ENCODE data around the gene USP2. TPM values are rescaled to one million over a fixed set of nuclear protein-coding genes. Genes with fewer than 3 reads are reported as not detected.

The USP2 gene
- total RNA-seq, 1 donor from 2014 or later = 13.2 TPM

- no peak overlapping the region for H3K4me3 Mint-ChIP-seq
- DNase-seq (ENCODE audit: low spot score in 2 of 2, unreplicated experiment in 2 of 2) = no peak
- peak overlapping the region; percentile 27 for H3K27ac Mint-ChIP-seq
- H3K27me3 Mint-ChIP-seq (ENCODE audit: low read depth) = no peaks in the 10 kb centered on the region
- H3K36me3 Mint-ChIP-seq = no peaks in the 10 kb centered on the region
- peaks cover 77% of the 10 kb centered on the region for H3K4me1 Mint-ChIP-seq
- TF ChIP-seq, protein P1, sequence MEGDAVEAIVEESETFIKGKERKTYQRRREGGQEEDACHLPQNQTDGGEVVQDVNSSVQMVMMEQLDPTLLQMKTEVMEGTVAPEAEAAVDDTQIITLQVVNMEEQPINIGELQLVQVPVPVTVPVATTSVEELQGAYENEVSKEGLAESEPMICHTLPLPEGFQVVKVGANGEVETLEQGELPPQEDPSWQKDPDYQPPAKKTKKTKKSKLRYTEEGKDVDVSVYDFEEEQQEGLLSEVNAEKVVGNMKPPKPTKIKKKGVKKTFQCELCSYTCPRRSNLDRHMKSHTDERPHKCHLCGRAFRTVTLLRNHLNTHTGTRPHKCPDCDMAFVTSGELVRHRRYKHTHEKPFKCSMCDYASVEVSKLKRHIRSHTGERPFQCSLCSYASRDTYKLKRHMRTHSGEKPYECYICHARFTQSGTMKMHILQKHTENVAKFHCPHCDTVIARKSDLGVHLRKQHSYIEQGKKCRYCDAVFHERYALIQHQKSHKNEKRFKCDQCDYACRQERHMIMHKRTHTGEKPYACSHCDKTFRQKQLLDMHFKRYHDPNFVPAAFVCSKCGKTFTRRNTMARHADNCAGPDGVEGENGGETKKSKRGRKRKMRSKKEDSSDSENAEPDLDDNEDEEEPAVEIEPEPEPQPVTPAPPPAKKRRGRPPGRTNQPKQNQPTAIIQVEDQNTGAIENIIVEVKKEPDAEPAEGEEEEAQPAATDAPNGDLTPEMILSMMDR (IDR thresholded peaks at IDR 0.05; ENCODE audit: unreplicated experiment) = no peak
- H3K9me3 Mint-ChIP-seq = no peaks in the 10 kb centered on the region
Measured at GRCh38 chr11:119370486-119371046, 10.9 kb downstream of the USP2 start.

GRCh38 chr11:119369132-119369925 is 12.2 kb downstream of the USP2 start:
- no peaks in the 10 kb centered on the region for H3K9me3 Mint-ChIP-seq
- H3K36me3 Mint-ChIP-seq = no peaks in the 10 kb centered on the region
- no peak overlapping the region for H3K4me3 Mint-ChIP-seq
- peak overlapping the region; percentile 79 for H3K27ac Mint-ChIP-seq
- no peaks in the 10 kb centered on the region for H3K27me3 Mint-ChIP-seq (ENCODE audit: low read depth)
- TF ChIP-seq, protein P1 (IDR thresholded peaks at IDR 0.05; ENCODE audit: unreplicated experiment) = no peak
- H3K4me1 Mint-ChIP-seq = peaks cover 76% of the 10 kb centered on the region
- no peak for DNase-seq (ENCODE audit: low spot score in 2 of 2, unreplicated experiment in 2 of 2)

DNA sequence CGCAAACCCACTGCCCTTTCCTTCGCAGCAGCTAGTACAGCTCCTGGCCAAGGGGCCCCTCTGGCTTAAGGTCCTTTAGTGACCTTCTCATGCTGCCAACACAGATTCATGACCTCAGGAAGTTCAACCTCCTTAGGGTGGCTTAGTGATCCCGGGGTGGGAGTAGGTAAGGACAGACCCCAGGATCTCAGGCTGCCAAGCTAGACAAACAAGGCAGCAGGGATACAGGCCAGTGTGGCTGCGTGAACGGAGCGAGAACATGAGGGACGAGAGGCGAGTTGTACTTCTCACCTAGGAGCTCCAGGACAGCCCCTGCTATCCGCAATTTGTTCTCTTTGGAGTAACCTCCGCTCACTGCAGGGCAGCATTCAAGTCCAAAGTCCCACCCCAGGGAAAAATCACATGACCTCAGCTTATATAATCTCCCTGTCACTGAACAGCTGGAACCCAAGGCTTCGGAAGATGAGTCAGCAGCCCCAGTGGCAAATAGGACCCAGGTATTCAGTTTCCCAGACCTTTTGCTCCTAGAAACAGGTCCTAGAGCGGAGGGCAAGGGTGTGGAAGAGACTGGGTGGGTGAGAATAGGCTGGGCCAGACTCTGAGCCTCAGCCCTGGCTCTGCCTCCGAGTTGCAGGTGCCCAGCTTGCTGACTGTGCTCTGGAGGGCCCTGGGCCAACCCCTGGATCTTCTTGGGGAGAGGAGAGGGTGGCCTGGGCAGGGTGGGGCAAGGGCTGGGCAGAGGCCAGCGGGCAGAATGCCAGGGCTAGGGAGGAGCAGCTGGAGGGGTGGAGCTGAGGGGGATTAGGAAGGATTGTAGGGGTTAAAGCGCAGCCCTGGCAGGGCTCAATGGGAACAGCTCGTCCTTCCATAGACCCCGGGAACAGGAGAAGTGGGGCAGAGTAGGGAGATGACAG is 13.1 kb downstream of the USP2 start:
- Mint-ChIP-seq H3K36me3 (no peaks in the 10 kb centered on the region), H3K27ac (peak overlapping the region; percentile 45), H3K9me3 (no peaks in the 10 kb centered on the region), H3K27me3 (ENCODE audit: low read depth) (no peaks in the 10 kb centered on the region), H3K4me1 (peaks cover 70% of the 10 kb centered on the region), H3K4me3 (no peak overlapping the region)
- no peak for DNase-seq (ENCODE audit: low spot score in 2 of 2, unreplicated experiment in 2 of 2)
- TF ChIP-seq, protein P1 (IDR thresholded peaks at IDR 0.05; ENCODE audit: unreplicated experiment) = no peak

DNA sequence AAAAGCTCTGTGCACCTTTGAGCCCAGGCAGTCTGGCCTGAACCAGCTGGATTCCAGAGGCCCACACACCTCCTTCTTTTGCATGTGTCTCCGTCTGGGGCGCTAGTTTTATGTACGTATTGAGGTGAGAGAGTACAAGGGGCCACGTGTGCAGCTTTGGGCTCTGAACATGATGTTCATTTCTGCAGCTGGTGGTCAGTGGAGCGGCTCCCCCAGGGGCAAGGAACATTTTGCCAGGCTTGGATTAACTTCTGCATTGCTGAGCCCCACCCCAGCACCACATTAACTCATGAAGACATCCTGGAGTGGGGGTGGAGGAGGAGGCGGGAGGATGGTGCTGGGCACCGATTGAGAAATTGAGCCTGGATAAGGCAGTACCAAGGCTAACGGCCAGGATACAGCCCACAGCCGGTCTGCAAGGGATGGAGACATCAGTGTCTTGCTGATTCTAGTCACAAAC is 13.8 kb downstream of the USP2 start:
- TF ChIP-seq, protein P1 (IDR thresholded peaks at IDR 0.05; ENCODE audit: unreplicated experiment) = no peak
- no peak for DNase-seq (ENCODE audit: low spot score in 2 of 2, unreplicated experiment in 2 of 2)
- no peaks in the 10 kb centered on the region for H3K9me3 Mint-ChIP-seq
- H3K27ac Mint-ChIP-seq = peak overlapping the region; percentile 30
- no peak overlapping the region for H3K4me3 Mint-ChIP-seq
- H3K27me3 Mint-ChIP-seq (ENCODE audit: low read depth) = no peaks in the 10 kb centered on the region
- H3K4me1 Mint-ChIP-seq = peaks cover 76% of the 10 kb centered on the region
- no peaks in the 10 kb centered on the region for H3K36me3 Mint-ChIP-seq

DNA sequence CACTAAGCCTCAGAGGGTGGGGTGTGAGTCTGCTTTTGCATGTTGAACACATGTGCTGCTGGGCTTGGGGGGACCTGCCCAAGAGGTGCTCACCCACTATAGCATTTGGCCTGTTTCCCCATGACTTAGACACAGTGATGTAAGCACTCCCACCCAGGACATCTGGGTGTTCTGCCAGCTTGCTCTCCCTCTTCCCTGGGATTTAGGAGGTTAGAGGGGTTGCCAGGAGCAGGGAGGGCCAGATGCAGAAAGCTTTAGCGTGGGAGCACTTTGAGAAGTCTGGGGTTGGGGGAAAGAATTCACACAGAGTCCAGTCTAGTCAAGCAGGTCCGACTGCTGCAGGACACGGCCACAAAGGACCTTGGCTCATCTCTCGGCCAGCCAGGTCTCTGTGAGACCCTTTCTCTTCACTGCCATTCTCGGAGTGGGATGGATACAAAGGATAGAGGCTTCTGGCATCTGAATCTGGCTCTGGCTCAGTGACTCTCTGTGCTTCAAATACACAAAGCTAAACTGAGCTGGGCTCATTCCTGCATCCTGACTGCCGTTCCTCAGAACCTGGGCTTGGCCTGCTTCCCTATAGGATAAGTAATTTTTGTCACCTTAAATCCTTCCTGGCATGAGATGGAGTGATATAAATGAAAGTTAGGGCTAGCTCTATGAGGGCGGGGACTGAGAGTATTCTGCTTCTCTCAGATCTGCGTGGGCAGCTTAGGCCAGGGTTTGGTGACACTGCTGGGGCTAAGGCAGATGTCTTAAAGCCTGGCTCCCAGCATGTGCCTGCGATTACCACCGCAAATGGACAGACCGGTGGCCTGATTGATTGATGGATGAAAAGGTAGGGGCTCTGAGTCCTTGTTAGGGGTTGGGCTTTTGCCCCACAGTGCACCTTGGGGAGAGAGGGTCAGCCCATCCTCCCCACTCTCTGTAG is 14.5 kb downstream of the USP2 start:
- Mint-ChIP-seq H3K4me1 (peaks cover 81% of the 10 kb centered on the region), H3K4me3 (no peak overlapping the region), H3K9me3 (no peaks in the 10 kb centered on the region), H3K36me3 (no peaks in the 10 kb centered on the region), H3K27ac (peak overlapping the region; percentile 29), H3K27me3 (ENCODE audit: low read depth) (no peaks in the 10 kb centered on the region)
- TF ChIP-seq, protein P1 (IDR thresholded peaks at IDR 0.05; ENCODE audit: unreplicated experiment) = no peak
- no peak for DNase-seq (ENCODE audit: low spot score in 2 of 2, unreplicated experiment in 2 of 2)

All from mesothelial cell of epicardium (in vitro differentiated cells).